Fibroblast of lung (primary cell): ENCODE results near the gene FHOD3.

Experiments used
- EZH2 ChIP-seq: IDR thresholded peaks from 2 replicates; pipeline ENCODE4 v1.5.1; 2012; ENCODE audit warnings: low read length, control low read depth, mild to moderate bottlenecking; ENCODE audit errors: missing control alignments
- TF ChIP-seq, protein P1 (sequence below), 2 donors: IDR thresholded peaks in 1 of 2; conservative IDR thresholded peaks in 1 of 2; 1 replicate in 1 of 2; 2 replicates in 1 of 2; pipeline ENCODE4 v1.5.1; 2011 to 2012; ENCODE audit warnings: low read length in 2 of 2, control low read depth in 1 of 2, inconsistent platforms in 1 of 2, low read depth in 1 of 2, mild to moderate bottlenecking in 1 of 2

DNA sequence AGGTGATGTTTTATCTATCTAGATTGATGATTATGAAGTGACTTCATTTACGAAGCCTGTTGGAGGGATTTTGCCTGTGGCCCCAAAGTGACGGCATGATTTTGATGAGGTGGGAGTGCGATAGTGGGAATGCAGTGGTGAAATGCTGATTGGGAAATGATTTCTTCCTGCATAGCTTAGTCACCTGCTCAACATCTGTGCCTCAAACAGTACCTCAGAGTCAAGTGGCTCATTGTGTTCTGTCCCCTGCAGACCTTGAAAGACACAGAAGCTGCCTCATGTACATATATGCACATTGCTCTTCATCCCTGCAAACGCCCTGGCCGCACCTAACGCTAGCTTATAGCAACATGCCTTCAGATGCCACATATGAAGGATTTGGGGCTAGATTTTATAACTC, 330.1 kb downstream of the FHOD3 start:
- TF ChIP-seq, protein P1, sequence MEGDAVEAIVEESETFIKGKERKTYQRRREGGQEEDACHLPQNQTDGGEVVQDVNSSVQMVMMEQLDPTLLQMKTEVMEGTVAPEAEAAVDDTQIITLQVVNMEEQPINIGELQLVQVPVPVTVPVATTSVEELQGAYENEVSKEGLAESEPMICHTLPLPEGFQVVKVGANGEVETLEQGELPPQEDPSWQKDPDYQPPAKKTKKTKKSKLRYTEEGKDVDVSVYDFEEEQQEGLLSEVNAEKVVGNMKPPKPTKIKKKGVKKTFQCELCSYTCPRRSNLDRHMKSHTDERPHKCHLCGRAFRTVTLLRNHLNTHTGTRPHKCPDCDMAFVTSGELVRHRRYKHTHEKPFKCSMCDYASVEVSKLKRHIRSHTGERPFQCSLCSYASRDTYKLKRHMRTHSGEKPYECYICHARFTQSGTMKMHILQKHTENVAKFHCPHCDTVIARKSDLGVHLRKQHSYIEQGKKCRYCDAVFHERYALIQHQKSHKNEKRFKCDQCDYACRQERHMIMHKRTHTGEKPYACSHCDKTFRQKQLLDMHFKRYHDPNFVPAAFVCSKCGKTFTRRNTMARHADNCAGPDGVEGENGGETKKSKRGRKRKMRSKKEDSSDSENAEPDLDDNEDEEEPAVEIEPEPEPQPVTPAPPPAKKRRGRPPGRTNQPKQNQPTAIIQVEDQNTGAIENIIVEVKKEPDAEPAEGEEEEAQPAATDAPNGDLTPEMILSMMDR (conservative IDR thresholded peaks at IDR 0.05 in 1 of 2, IDR thresholded peaks at IDR 0.05 in 1 of 2; ENCODE audit: low read depth in 1 of 2, low read length in 2 of 2): no peak
- TF ChIP-seq EZH2: no peak
